Suppressor macrophage treated with lipopolysaccharide for 4 hours (primary cell): Measurements from ENCODE around the gene MBLAC2.

Experiments
- DNase-seq: peaks from one replicate; pipeline ENCODE4 v3.0.0-alpha.2; 2020

Gene MBLAC2

GRCh38 chr5:90446961-90447360 lies 27.6 kb downstream of the MBLAC2 start:
- no peak for DNase-seq

- DNase-seq: no peak
These were observed 33.9 kb downstream of the MBLAC2 start for GRCh38 chr5:90440644-90441043.

DNA sequence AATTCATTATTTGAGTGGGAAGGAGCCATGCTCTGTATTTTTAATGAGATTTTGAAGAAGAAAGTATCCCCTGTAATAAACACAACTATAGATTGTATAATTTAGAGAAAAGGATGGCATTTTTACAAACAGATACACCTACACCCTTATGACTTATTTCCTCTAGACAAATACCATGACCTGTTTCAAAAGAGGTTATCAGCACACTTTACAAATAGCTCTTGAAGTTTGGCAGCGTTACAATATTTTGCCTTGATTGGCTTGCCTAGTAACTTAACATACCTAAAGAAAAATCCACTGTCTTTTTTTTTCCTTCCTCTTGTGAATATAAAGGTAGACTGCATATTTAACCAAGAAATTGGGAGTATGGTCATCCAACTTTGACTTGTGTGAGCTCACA lies 36.5 kb downstream of the MBLAC2 start:
- no peak for DNase-seq

- no peak for DNase-seq
These were observed 36.9 kb downstream of the MBLAC2 start for GRCh38 chr5:90437663-90438062.

- peak; percentile 23 for DNase-seq
These were observed 40.4 kb downstream of the MBLAC2 start for GRCh38 chr5:90434116-90434714.

DNA sequence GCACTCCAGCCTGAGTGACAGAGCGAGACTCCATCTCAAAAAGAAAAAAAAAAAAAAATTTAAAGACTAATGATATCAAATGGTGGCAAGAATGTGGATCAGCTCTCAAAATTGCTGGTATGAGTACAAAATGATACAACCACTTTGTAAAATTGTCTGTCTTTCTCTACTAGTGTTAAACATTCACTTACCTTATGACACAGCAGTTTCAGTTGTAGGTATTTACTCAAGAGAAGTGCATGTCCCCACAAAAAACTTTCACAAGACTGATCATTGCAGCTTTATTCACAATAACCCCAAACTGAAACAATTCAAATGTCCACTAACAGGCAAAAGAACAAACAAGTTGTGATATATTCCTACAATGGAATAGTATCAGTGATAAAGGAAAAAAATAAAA lies 50.3 kb downstream of the MBLAC2 start:
- no peak for DNase-seq

- DNase-seq: no peak
These were observed 53.4 kb downstream of the MBLAC2 start for GRCh38 chr5:90421136-90421535.

GRCh38 chr5:90418214-90418613 lies 56.4 kb downstream of the MBLAC2 start:
- no peak for DNase-seq

- no peak for DNase-seq
These were observed 64.3 kb downstream of the MBLAC2 start for GRCh38 chr5:90410178-90410762.

GRCh38 chr5:90409318-90410177 lies 65.0 kb downstream of the MBLAC2 start, which contains the start of gene CETN3:
Gene CETN3, minus strand, starts transcription at chr5:90409756. Its CDS starts 95 bp downstream, at chr5:90409661.
- DNase-seq: peak; percentile 98

- no peak for DNase-seq
These were observed 65.8 kb downstream of the MBLAC2 start for GRCh38 chr5:90408571-90409317.
